ENCODE results near the gene EEF1AKMT3. TPM values are rescaled to one million over a fixed set of nuclear protein-coding genes. Genes with fewer than 3 reads are reported as not detected.

Gene EEF1AKMT3
- total and polyA plus RNA-seq, 9 of the 15 experiments (the other 6 are each of a cell fraction or from before 2014, with no cell fraction given) = 4.1 to 17.2 (median 7.9) TPM

DNA sequence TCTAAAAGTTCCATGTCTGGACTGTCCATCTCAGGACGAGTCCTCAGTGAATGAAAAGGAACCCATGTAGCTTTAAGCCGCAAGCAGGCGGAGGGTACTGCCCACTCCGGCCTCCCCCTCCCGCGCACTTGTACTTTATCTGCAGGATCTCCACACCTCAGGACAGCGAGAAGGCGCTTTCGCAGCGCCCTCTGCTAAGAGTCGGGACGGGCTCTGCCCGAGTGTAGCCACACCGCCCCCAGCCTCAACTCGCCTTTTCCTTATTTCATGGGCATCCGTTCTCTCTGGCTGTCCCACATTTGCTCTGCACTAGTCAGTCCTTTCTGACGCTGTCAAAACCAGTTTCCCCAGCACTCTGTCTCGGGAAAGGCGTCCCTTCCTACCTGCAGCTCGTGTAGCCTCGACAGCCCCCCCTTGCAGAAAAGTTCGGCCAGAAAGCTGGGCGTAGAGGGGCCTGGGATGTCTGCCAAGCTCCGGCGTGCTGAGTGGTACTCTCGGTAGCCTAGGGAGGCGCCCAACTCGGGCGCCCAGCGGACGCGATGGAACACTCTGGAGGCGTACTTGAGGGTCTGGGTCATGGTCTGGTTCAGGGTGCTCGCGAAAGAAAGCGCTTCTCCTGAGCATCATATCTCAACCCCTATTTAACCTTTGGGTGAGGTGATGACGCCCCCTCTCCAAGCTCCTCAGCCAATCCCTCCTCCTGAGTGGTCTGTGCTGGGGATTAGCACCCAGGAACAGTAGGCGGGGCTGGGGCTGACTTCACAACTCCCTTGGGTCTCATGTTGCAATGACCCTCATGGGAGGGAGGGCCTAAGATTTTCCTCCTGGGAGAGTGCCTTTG lies 5.7 kb upstream of the EEF1AKMT3 start, which contains the start of gene CYP27B1:
Gene CYP27B1 (minus strand): TSS at position 615 of the 841 bp plus-strand sequence. CDS start 37 bp downstream, at position 578.
- Histone ChIP-seq H3K4me3 (no peak within 1 kb of the TSS), H3K9me3 (replicated peaks; ENCODE audit: control insufficient read depth, insufficient read depth, low read depth, low read length) (no peaks in the 10 kb centered on the region), H3K9me1 (ENCODE audit: control insufficient read depth, insufficient read depth, low read length) (no peaks in the 10 kb centered on the region), H3K4me1 (replicated peaks in 1 of 2; ENCODE audit: control insufficient read depth in 2 of 2, insufficient read depth in 2 of 2, low read length in 2 of 2) (peaks cover 18 to 34% of the 10 kb centered on the region in 2 experiments), H3K27ac (ENCODE audit: extremely low read depth, low read depth, low read length) (no peak within 1 kb of the TSS; the same call in 2 of the 3 replicates), H3K9ac (ENCODE audit: insufficient read depth in 1 of 2, low read depth in 2 of 2, low read length in 2 of 2) (peak within 1 kb of the TSS in 1 of 2 experiments; percentile 88; a peak in 2 of 4 replicates), H3K79me2 (ENCODE audit: control insufficient read depth, insufficient read depth, low read length) (peaks cover 13% of the 10 kb centered on the region), H3K36me3 (ENCODE audit: control insufficient read depth, insufficient read depth, low read length) (peaks cover 33% of the 10 kb centered on the region), H3K4me2 (ENCODE audit: insufficient read depth, low read length) (peak within 1 kb of the TSS; percentile 63), H4K20me1 (replicated peaks; ENCODE audit: control insufficient read depth, insufficient read depth, low read length) (no peaks in the 10 kb centered on the region), H3K27me3 (ENCODE audit: control insufficient read depth in 2 of 2, insufficient read depth in 2 of 2, low read length in 2 of 2) (no peaks in the 10 kb centered on the region), H2AFZ (ENCODE audit: low read depth, low read length) (peak within 1 kb of the TSS; percentile 10; the same call in 1 of the 2 replicates)
- in situ Hi-C loops (cut with MboI) (no loop called here), intact Hi-C loops (cut with micrococcal nuclease) (no loop called here)
- FAIRE-seq = peak; percentile 29
- peak; percentile 69 for ATAC-seq
- ChIA-PET CTCF (ENCODE audit: low intra/inter-chr PET ratio) (no interaction called here), POLR2A (interaction anchor here (1.0 to 3.8 kb wide), 7 partner anchors 10 to 142 kb away, joined by 3 to 26 read pairs (median 4); partner anchors contain the start of genes AVIL, TSFM and TSPAN31)
- DNase-seq (ENCODE audit: extremely low read depth in 1 of 4, low spot score in 3 of 4) = peak; percentile 47 to 68 (median 52)
- BruUV-seq (replicated peaks) = no TSS peak
- 20% methylated on average over 37 of the region's 38 CpGs for WGBS (ENCODE audit: insufficient coverage, low coverage, missing lambda C conversion rate)
- TF ChIP-seq, protein P1, sequence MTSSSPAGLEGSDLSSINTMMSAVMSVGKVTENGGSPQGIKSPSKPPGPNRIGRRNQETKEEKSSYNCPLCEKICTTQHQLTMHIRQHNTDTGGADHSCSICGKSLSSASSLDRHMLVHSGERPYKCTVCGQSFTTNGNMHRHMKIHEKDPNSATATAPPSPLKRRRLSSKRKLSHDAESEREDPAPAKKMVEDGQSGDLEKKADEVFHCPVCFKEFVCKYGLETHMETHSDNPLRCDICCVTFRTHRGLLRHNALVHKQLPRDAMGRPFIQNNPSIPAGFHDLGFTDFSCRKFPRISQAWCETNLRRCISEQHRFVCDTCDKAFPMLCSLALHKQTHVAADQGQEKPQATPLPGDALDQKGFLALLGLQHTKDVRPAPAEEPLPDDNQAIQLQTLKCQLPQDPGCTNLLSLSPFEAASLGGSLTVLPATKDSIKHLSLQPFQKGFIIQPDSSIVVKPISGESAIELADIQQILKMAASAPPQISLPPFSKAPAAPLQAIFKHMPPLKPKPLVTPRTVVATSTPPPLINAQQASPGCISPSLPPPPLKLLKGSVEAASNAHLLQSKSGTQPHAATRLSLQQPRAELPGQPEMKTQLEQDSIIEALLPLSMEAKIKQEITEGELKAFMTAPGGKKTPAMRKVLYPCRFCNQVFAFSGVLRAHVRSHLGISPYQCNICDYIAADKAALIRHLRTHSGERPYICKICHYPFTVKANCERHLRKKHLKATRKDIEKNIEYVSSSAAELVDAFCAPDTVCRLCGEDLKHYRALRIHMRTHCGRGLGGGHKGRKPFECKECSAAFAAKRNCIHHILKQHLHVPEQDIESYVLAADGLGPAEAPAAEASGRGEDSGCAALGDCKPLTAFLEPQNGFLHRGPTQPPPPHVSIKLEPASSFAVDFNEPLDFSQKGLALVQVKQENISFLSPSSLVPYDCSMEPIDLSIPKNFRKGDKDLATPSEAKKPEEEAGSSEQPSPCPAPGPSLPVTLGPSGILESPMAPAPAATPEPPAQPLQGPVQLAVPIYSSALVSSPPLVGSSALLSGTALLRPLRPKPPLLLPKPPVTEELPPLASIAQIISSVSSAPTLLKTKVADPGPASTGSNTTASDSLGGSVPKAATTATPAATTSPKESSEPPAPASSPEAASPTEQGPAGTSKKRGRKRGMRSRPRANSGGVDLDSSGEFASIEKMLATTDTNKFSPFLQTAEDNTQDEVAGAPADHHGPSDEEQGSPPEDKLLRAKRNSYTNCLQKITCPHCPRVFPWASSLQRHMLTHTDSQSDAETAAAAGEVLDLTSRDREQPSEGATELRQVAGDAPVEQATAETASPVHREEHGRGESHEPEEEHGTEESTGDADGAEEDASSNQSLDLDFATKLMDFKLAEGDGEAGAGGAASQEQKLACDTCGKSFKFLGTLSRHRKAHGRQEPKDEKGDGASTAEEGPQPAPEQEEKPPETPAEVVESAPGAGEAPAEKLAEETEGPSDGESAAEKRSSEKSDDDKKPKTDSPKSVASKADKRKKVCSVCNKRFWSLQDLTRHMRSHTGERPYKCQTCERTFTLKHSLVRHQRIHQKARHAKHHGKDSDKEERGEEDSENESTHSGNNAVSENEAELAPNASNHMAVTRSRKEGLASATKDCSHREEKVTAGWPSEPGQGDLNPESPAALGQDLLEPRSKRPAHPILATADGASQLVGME (CRISPR knock-in tag; IDR thresholded peaks at IDR 0.05) = 0 out of 2 replicates have a peak, but pooled peaks have one; percentile 57
- TF ChIP-seq MYC (IDR thresholded peaks at IDR 0.05; ENCODE audit: low read depth, low read length) = 0 out of 2 replicates have a peak, but pooled peaks have one; percentile 20
- TF ChIP-seq MYC (CRISPR knock-in tag; IDR thresholded peaks at IDR 0.05; ENCODE audit: borderline replicate concordance, low read depth) = no peak
- TF ChIP-seq, protein P2, sequence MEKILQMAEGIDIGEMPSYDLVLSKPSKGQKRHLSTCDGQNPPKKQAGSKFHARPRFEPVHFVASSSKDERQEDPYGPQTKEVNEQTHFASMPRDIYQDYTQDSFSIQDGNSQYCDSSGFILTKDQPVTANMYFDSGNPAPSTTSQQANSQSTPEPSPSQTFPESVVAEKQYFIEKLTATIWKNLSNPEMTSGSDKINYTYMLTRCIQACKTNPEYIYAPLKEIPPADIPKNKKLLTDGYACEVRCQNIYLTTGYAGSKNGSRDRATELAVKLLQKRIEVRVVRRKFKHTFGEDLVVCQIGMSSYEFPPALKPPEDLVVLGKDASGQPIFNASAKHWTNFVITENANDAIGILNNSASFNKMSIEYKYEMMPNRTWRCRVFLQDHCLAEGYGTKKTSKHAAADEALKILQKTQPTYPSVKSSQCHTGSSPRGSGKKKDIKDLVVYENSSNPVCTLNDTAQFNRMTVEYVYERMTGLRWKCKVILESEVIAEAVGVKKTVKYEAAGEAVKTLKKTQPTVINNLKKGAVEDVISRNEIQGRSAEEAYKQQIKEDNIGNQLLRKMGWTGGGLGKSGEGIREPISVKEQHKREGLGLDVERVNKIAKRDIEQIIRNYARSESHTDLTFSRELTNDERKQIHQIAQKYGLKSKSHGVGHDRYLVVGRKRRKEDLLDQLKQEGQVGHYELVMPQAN (IDR thresholded peaks at IDR 0.05; ENCODE audit: borderline replicate concordance) = no peak
- 0 out of 4 replicates have a peak, but pooled peaks of 1 of the 2 experiments have one; percentile 21 for TF ChIP-seq MAZ (CRISPR knock-in tag; conservative IDR thresholded peaks at IDR 0.05 in 1 of 2, IDR thresholded peaks at IDR 0.05 in 1 of 2)
- TF ChIP-seq CEBPB (tag; IDR thresholded peaks at IDR 0.05) = peak; percentile 85
- TF ChIP-seq, protein P3, sequence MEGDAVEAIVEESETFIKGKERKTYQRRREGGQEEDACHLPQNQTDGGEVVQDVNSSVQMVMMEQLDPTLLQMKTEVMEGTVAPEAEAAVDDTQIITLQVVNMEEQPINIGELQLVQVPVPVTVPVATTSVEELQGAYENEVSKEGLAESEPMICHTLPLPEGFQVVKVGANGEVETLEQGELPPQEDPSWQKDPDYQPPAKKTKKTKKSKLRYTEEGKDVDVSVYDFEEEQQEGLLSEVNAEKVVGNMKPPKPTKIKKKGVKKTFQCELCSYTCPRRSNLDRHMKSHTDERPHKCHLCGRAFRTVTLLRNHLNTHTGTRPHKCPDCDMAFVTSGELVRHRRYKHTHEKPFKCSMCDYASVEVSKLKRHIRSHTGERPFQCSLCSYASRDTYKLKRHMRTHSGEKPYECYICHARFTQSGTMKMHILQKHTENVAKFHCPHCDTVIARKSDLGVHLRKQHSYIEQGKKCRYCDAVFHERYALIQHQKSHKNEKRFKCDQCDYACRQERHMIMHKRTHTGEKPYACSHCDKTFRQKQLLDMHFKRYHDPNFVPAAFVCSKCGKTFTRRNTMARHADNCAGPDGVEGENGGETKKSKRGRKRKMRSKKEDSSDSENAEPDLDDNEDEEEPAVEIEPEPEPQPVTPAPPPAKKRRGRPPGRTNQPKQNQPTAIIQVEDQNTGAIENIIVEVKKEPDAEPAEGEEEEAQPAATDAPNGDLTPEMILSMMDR (IDR thresholded peaks at IDR 0.05 in 2 of 3, conservative IDR thresholded peaks at IDR 0.05 in 1 of 3; ENCODE audit: insufficient read depth in 2 of 3, low read depth in 1 of 3, low read length in 3 of 3) = 0 out of 6 replicates have a peak, but pooled peaks of 1 of the 3 experiments have one; percentile 2

All from K562 (cell line).